NK-92 (cell line): Measurements from ENCODE around the gene HABP2.

ENCODE experiments used
- DNase-seq: peaks from one replicate; lab custom pipeline; 2025; ENCODE audit not compliant: unreplicated experiment; lab: John Stamatoyannopoulos, UW

Gene HABP2

GRCh38 chr10:113600569-113600968, 47.7 kb downstream of the HABP2 start:
- no peak for DNase-seq

- no peak for DNase-seq
These were observed 50.4 kb downstream of the HABP2 start for GRCh38 chr10:113603057-113603777.

GRCh38 chr10:113604572-113604971, 51.7 kb downstream of the HABP2 start:
- DNase-seq, result no peak

GRCh38 chr10:113605268-113605978, 52.6 kb downstream of the HABP2 start:
- no peak for DNase-seq

- no peak for DNase-seq
These were observed 56.9 kb downstream of the HABP2 start for GRCh38 chr10:113609704-113610108.

- no peak for DNase-seq
These were observed 58.1 kb downstream of the HABP2 start for GRCh38 chr10:113610631-113611601.

- no peak for DNase-seq
These were observed 59.3 kb downstream of the HABP2 start for GRCh38 chr10:113612154-113612553.

GRCh38 chr10:113613427-113613826, 60.6 kb downstream of the HABP2 start:
- no peak for DNase-seq

GRCh38 chr10:113613977-113614690, 61.3 kb downstream of the HABP2 start:
- DNase-seq, result no peak

- DNase-seq, result no peak
These were observed 63.6 kb downstream of the HABP2 start for GRCh38 chr10:113616244-113617074.

- DNase-seq, result no peak
These were observed 64.2 kb downstream of the HABP2 start for GRCh38 chr10:113617086-113617485.

GRCh38 chr10:113618338-113618737, 65.5 kb downstream of the HABP2 start:
- DNase-seq, result no peak

- no peak for DNase-seq
These were observed 66.5 kb downstream of the HABP2 start for GRCh38 chr10:113619401-113619800.

GRCh38 chr10:113620511-113620910, 67.7 kb downstream of the HABP2 start:
- DNase-seq, result no peak

GRCh38 chr10:113620936-113621335, 68.1 kb downstream of the HABP2 start:
- no peak for DNase-seq

GRCh38 chr10:113621799-113622198, 68.9 kb downstream of the HABP2 start:
- DNase-seq, result no peak

GRCh38 chr10:113622831-113623230, 70.0 kb downstream of the HABP2 start:
- DNase-seq, result no peak

GRCh38 chr10:113625461-113626186, 72.8 kb downstream of the HABP2 start:
- DNase-seq, result no peak

GRCh38 chr10:113626809-113627355, 74.0 kb downstream of the HABP2 start:
- DNase-seq, result no peak
